HL-60 (cell line): ENCODE results near the gene CCDC54.

Experiments used
- CTCF ChIP-seq: IDR thresholded peaks from one replicate; pipeline ENCODE4 v1.5.1; 2011; ENCODE audit warnings: low read length, control low read depth, inconsistent platforms; ENCODE audit not compliant: insufficient read depth
- GABPA ChIP-seq: IDR thresholded peaks from 2 replicates; pipeline ENCODE4 v1.6.1; 2012; ENCODE audit warnings: low read depth
- POLR2AphosphoS5 ChIP-seq: IDR thresholded peaks from 2 replicates; pipeline ENCODE4 v1.6.1; 2012; ENCODE audit warnings: low read depth
- TF ChIP-seq, protein P1 (sequence below): IDR thresholded peaks from 2 replicates; pipeline ENCODE4 v1.6.1; 2012; ENCODE audit warnings: low read depth; ENCODE audit not compliant: insufficient replicate concordance

DNA sequence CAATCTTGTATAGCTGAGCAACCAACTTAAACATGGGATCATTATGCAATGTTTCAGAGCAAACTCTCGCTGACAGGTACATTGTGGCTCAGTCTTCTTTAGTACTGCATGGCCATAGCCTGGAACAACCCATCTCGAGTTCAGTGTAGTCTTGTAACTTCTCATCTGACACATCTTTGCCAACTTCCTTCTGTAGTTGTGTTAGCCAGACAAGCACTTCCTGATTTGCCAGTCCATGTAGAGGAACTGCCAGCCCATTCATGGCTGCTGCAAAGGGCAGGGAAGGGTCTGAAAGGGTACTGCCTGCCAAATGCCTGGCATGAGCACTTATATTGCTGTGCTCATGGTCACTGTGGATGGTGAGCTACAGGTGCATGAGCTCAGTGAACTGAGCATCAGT is 49.2 kb upstream of the CCDC54 start:
- no peak for TF ChIP-seq POLR2AphosphoS5
- no peak for TF ChIP-seq CTCF
- TF ChIP-seq, protein P1, sequence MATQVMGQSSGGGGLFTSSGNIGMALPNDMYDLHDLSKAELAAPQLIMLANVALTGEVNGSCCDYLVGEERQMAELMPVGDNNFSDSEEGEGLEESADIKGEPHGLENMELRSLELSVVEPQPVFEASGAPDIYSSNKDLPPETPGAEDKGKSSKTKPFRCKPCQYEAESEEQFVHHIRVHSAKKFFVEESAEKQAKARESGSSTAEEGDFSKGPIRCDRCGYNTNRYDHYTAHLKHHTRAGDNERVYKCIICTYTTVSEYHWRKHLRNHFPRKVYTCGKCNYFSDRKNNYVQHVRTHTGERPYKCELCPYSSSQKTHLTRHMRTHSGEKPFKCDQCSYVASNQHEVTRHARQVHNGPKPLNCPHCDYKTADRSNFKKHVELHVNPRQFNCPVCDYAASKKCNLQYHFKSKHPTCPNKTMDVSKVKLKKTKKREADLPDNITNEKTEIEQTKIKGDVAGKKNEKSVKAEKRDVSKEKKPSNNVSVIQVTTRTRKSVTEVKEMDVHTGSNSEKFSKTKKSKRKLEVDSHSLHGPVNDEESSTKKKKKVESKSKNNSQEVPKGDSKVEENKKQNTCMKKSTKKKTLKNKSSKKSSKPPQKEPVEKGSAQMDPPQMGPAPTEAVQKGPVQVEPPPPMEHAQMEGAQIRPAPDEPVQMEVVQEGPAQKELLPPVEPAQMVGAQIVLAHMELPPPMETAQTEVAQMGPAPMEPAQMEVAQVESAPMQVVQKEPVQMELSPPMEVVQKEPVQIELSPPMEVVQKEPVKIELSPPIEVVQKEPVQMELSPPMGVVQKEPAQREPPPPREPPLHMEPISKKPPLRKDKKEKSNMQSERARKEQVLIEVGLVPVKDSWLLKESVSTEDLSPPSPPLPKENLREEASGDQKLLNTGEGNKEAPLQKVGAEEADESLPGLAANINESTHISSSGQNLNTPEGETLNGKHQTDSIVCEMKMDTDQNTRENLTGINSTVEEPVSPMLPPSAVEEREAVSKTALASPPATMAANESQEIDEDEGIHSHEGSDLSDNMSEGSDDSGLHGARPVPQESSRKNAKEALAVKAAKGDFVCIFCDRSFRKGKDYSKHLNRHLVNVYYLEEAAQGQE, result no peak
- TF ChIP-seq GABPA, result no peak
